ENCODE measurements around the gene NPPB. TPM values are rescaled to one million over a fixed set of nuclear protein-coding genes. Genes with fewer than 3 reads are reported as not detected.

The NPPB gene
- total and polyA plus RNA-seq, 2 donors (not counting 1 experiment from before 2014, with no cell fraction given): not detected

DNA sequence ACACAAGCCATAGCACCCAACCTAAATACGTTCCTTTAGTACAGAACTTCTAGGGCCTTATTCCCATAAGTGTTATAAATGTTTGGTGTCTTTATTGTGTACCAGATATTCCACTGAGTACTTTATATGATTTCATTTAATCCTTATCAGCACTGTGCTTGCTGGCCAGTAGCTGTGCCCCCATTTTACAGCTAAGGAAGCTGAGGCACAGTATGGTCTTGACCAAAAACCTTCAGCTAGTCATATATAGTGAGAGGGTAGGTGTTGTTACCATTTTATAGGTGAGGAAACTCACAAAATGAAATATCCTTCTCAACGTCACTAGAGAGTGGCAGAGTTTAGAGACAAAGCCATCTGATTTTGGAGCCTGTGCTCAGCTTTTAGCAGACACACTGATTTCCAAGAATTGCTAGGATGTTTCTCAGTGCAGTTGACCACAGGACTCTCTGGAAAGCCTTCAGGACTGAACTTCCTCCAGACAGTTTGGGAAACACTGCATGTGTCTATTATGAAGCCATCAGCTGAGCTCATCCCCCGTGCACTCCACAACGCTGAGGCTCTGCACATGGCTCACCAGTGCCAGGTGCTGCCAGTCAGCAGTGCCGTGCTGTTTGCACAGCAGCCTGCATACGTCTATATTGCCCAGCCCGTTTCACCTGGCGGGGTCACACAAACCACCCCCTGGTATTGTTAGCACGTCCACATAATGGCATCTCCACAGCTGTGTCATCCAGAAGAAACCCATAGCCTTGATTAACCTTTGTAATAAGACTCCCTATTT lies 26.6 kb downstream of the NPPB start:
- H3K4me3 ChIP-seq (replicated peaks in 1 of 4; ENCODE audit: control extremely low read depth in 1 of 4, insufficient read depth in 1 of 4, low read depth in 3 of 4, low read length in 4 of 4): no peak overlapping the region
- no peaks in the 10 kb centered on the region for H4K20me1 ChIP-seq (ENCODE audit: control insufficient read depth, extremely low read depth, insufficient read depth, low read length)
- no peak overlapping the region for H2AFZ ChIP-seq (ENCODE audit: low read length)
- H3K9me3 ChIP-seq (ENCODE audit: control insufficient read depth, insufficient read depth, low read depth, low read length): no peaks in the 10 kb centered on the region
- H3K9ac ChIP-seq (ENCODE audit: insufficient read depth, low read length): no peak overlapping the region
- TF ChIP-seq, protein P1, sequence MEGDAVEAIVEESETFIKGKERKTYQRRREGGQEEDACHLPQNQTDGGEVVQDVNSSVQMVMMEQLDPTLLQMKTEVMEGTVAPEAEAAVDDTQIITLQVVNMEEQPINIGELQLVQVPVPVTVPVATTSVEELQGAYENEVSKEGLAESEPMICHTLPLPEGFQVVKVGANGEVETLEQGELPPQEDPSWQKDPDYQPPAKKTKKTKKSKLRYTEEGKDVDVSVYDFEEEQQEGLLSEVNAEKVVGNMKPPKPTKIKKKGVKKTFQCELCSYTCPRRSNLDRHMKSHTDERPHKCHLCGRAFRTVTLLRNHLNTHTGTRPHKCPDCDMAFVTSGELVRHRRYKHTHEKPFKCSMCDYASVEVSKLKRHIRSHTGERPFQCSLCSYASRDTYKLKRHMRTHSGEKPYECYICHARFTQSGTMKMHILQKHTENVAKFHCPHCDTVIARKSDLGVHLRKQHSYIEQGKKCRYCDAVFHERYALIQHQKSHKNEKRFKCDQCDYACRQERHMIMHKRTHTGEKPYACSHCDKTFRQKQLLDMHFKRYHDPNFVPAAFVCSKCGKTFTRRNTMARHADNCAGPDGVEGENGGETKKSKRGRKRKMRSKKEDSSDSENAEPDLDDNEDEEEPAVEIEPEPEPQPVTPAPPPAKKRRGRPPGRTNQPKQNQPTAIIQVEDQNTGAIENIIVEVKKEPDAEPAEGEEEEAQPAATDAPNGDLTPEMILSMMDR (conservative IDR thresholded peaks at IDR 0.05 in 1 of 2, IDR thresholded peaks at IDR 0.05 in 1 of 2; ENCODE audit: low read depth in 1 of 2, low read length in 2 of 2): no peak
- TF ChIP-seq EZH2 (IDR thresholded peaks at IDR 0.05; ENCODE audit: low read length, missing control alignments): no peak
- H3K4me1 ChIP-seq (ENCODE audit: control insufficient read depth, extremely low read depth, insufficient read depth, low read length): no peaks in the 10 kb centered on the region
- DNase-seq (ENCODE audit: low read depth in 2 of 2): no peak
- H3K36me3 ChIP-seq (ENCODE audit: control insufficient read depth, insufficient read depth, low read length): peaks cover 34% of the 10 kb centered on the region
- no peaks in the 10 kb centered on the region for H3K79me2 ChIP-seq (ENCODE audit: control insufficient read depth, insufficient read depth, low read length)
- H3K27me3 ChIP-seq (ENCODE audit: control insufficient read depth, insufficient read depth, low read length): no peaks in the 10 kb centered on the region
- no peak overlapping the region for H3K4me2 ChIP-seq (ENCODE audit: extremely low read depth, insufficient read depth, low read length)
- no peak overlapping the region for H3K27ac ChIP-seq (ENCODE audit: insufficient read depth, low read length)

DNA sequence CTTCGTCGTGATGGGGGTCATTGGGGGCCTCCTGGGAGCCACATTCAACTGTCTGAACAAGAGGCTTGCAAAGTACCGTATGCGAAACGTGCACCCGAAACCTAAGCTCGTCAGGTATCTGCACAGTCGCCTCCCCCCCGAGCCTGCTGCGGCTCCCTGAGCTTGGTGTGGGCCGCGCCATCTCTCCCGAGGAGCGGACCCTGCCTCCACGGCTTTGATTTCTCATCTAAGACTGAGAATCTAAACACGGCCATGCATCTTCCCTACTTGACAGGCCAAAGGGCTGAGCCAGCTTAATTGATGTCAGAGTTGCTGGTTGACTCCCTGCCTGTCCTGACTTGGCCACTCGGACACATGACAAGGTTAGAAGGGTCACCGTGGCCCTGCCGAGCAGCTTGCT lies 30.2 kb downstream of the NPPB start:
- H3K27ac ChIP-seq (ENCODE audit: insufficient read depth, low read length): no peak overlapping the region
- DNase-seq (ENCODE audit: low read depth in 2 of 2): no peak
- H3K4me2 ChIP-seq (ENCODE audit: extremely low read depth, insufficient read depth, low read length): no peak overlapping the region
- H3K4me3 ChIP-seq (replicated peaks in 1 of 4; ENCODE audit: control extremely low read depth in 1 of 4, insufficient read depth in 1 of 4, low read depth in 3 of 4, low read length in 4 of 4): no peak overlapping the region
- peaks cover 26% of the 10 kb centered on the region for H3K36me3 ChIP-seq (ENCODE audit: control insufficient read depth, insufficient read depth, low read length)
- no peaks in the 10 kb centered on the region for H3K79me2 ChIP-seq (ENCODE audit: control insufficient read depth, insufficient read depth, low read length)
- H3K27me3 ChIP-seq (ENCODE audit: control insufficient read depth, insufficient read depth, low read length): no peaks in the 10 kb centered on the region
- no peaks in the 10 kb centered on the region for H3K9me3 ChIP-seq (ENCODE audit: control insufficient read depth, insufficient read depth, low read depth, low read length)
- H2AFZ ChIP-seq (ENCODE audit: low read length): no peak overlapping the region
- no peaks in the 10 kb centered on the region for H4K20me1 ChIP-seq (ENCODE audit: control insufficient read depth, extremely low read depth, insufficient read depth, low read length)
- H3K4me1 ChIP-seq (ENCODE audit: control insufficient read depth, extremely low read depth, insufficient read depth, low read length): no peaks in the 10 kb centered on the region
- no peak overlapping the region for H3K9ac ChIP-seq (ENCODE audit: insufficient read depth, low read length)
- TF ChIP-seq EZH2 (IDR thresholded peaks at IDR 0.05; ENCODE audit: low read length, missing control alignments): no peak
- TF ChIP-seq, protein P1 (conservative IDR thresholded peaks at IDR 0.05 in 1 of 2, IDR thresholded peaks at IDR 0.05 in 1 of 2; ENCODE audit: low read depth in 1 of 2, low read length in 2 of 2): no peak

DNA sequence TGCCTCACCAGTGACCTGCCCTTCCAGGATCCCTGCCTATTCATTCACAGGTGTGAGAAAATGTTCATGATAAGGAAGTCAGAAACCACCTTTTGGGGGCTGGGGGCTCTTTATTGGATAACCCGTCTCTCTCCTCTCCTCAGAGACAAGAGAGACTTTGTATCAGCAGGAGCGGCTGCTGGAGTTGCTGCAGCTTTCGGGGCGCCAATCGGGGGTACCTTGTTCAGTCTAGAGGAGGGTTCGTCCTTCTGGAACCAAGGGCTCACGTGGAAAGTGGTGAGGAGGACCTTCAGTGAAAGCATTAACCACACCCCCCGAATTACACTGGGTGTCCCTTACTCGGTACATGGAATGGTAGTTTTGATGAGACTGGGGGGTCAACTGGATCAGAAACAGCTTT lies 31.8 kb downstream of the NPPB start:
- Histone ChIP-seq H3K9ac (ENCODE audit: insufficient read depth, low read length) (no peak overlapping the region), H3K9me3 (ENCODE audit: control insufficient read depth, insufficient read depth, low read depth, low read length) (no peaks in the 10 kb centered on the region), H3K27ac (ENCODE audit: insufficient read depth, low read length) (no peak overlapping the region), H3K36me3 (ENCODE audit: control insufficient read depth, insufficient read depth, low read length) (peaks cover 25% of the 10 kb centered on the region), H3K4me1 (ENCODE audit: control insufficient read depth, extremely low read depth, insufficient read depth, low read length) (no peaks in the 10 kb centered on the region), H4K20me1 (ENCODE audit: control insufficient read depth, extremely low read depth, insufficient read depth, low read length) (no peaks in the 10 kb centered on the region), H3K27me3 (ENCODE audit: control insufficient read depth, insufficient read depth, low read length) (no peaks in the 10 kb centered on the region), H3K4me2 (ENCODE audit: extremely low read depth, insufficient read depth, low read length) (no peak overlapping the region), H3K79me2 (ENCODE audit: control insufficient read depth, insufficient read depth, low read length) (no peaks in the 10 kb centered on the region), H3K4me3 (replicated peaks in 1 of 4; ENCODE audit: control extremely low read depth in 1 of 4, insufficient read depth in 1 of 4, low read depth in 3 of 4, low read length in 4 of 4) (no peak overlapping the region), H2AFZ (ENCODE audit: low read length) (no peak overlapping the region)
- TF ChIP-seq, protein P1 (conservative IDR thresholded peaks at IDR 0.05 in 1 of 2, IDR thresholded peaks at IDR 0.05 in 1 of 2; ENCODE audit: low read depth in 1 of 2, low read length in 2 of 2): no peak
- no peak for TF ChIP-seq EZH2 (IDR thresholded peaks at IDR 0.05; ENCODE audit: low read length, missing control alignments)
- no peak for DNase-seq (ENCODE audit: low read depth in 2 of 2)

Data from fibroblast of lung (primary cell).